Measurements from ENCODE around the gene SESN3.

Gene SESN3

GRCh38 chr11:95243673-95244072 is 12.7 kb upstream of the SESN3 start:
- Histone ChIP-seq H3K4me3 (ENCODE audit: low read depth, low read length) (no peak overlapping the region), H3K9me3 (ENCODE audit: control insufficient read depth, insufficient read depth, low read depth, low read length) (no peaks in the 10 kb centered on the region), H3K4me1 (ENCODE audit: control insufficient read depth, insufficient read depth, low read length) (peaks cover 7% of the 10 kb centered on the region; the same call in 1 of the 2 replicates), H3K36me3 (ENCODE audit: control insufficient read depth in 2 of 2, insufficient read depth in 1 of 2, low read length in 2 of 2) (no peaks in the 10 kb centered on the region), H3K27ac (ENCODE audit: extremely low read depth, low read depth, low read length) (no peak overlapping the region)
- ChIA-PET CTCF (interaction anchor here (2.1 kb wide), 1 partner anchor 12 kb away, joined by 10 read pairs; the partner anchor contains the start of gene SESN3), POLR2A (interaction anchor here (3.8 kb wide), 1 partner anchor 12 kb away, joined by 23 read pairs; the partner anchor contains the start of gene SESN3)
- TF ChIP-seq REPIN1 (tag by site-specific recombination; IDR thresholded peaks at IDR 0.05; ENCODE audit: low read depth) (no peak), BCL11B (tag by site-specific recombination; IDR thresholded peaks at IDR 0.05; ENCODE audit: low read depth) (no peak), ZNF416 (tag by site-specific recombination; IDR thresholded peaks at IDR 0.05) (no peak), ZNF76 (tag by site-specific recombination; IDR thresholded peaks at IDR 0.05; ENCODE audit: borderline replicate concordance, low read depth) (no peak), ZNF184 (tag by site-specific recombination; IDR thresholded peaks at IDR 0.05) (no peak), SCRT1 (tag by site-specific recombination; IDR thresholded peaks at IDR 0.05; ENCODE audit: borderline replicate concordance) (no peak), ATF2 (tag by site-specific recombination; IDR thresholded peaks at IDR 0.05; ENCODE audit: low read depth) (no peak), ZNF211 (tag by site-specific recombination; IDR thresholded peaks at IDR 0.05; ENCODE audit: low read depth) (no peak), PRDM2 (tag by site-specific recombination; IDR thresholded peaks at IDR 0.05; ENCODE audit: borderline replicate concordance) (no peak), ZNF692 (tag by site-specific recombination; IDR thresholded peaks at IDR 0.05) (no peak), KLF9 (tag by site-specific recombination; IDR thresholded peaks at IDR 0.05; ENCODE audit: low read depth) (no peak), ZNF639 (tag by site-specific recombination; IDR thresholded peaks at IDR 0.05) (no peak), ZNF645 (tag by site-specific recombination; IDR thresholded peaks at IDR 0.05) (no peak), ZSCAN23 (tag by site-specific recombination; IDR thresholded peaks at IDR 0.05) (no peak), TCF7L2 (IDR thresholded peaks at IDR 0.05; ENCODE audit: borderline replicate concordance, low read depth, low read length) (no peak), ZNF391 (tag by site-specific recombination; IDR thresholded peaks at IDR 0.05; ENCODE audit: borderline replicate concordance, low read depth) (no peak), PRDM10 (tag by site-specific recombination; IDR thresholded peaks at IDR 0.05) (no peak), ZNF423 (tag by site-specific recombination; IDR thresholded peaks at IDR 0.05) (no peak), MEIS1 (CRISPR knock-in tag; IDR thresholded peaks at IDR 0.05; ENCODE audit: borderline replicate concordance) (no peak), ZFP41 (tag by site-specific recombination; IDR thresholded peaks at IDR 0.05; ENCODE audit: borderline replicate concordance) (no peak)

Data from HEK293 (cell line).